B cell (primary cell): ENCODE data around the gene GPC4.

Source experiments
- EZH2 ChIP-seq: IDR thresholded peaks from 2 replicates; pipeline ENCODE4 v1.6.1; 2012; ENCODE audit warnings: borderline replicate concordance, low read depth, mild to moderate bottlenecking, moderate library complexity, low read length; ENCODE audit not compliant: insufficient read depth, poor library complexity, severe bottlenecking
- TF ChIP-seq, protein P1 (sequence below): fragments of 200-600 bp; IDR thresholded peaks from one replicate; pipeline ENCODE4 v1.8.0; 2022; ENCODE audit warnings: antibody characterized with exemption, mild to moderate bottlenecking

DNA sequence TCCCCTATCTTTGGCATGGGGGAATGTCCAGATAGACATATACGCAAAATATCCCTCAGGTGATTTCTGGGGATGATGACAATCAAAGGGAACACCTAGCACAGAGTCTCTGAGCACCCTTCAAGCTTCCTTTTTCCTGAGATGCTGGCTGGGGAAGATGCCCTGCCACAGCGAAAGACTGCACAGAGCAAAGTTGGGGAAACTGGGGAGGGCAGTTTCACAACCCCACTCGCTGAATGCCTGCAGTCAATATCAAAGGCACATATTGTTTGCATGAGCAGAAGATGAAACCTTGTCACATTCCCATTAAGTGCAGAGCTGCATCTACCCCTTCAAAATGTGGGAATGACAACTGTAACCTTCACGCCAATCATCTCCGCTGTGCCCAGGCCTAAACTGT, 2.6 kb downstream of the GPC4 start:
- TF ChIP-seq, protein P1, sequence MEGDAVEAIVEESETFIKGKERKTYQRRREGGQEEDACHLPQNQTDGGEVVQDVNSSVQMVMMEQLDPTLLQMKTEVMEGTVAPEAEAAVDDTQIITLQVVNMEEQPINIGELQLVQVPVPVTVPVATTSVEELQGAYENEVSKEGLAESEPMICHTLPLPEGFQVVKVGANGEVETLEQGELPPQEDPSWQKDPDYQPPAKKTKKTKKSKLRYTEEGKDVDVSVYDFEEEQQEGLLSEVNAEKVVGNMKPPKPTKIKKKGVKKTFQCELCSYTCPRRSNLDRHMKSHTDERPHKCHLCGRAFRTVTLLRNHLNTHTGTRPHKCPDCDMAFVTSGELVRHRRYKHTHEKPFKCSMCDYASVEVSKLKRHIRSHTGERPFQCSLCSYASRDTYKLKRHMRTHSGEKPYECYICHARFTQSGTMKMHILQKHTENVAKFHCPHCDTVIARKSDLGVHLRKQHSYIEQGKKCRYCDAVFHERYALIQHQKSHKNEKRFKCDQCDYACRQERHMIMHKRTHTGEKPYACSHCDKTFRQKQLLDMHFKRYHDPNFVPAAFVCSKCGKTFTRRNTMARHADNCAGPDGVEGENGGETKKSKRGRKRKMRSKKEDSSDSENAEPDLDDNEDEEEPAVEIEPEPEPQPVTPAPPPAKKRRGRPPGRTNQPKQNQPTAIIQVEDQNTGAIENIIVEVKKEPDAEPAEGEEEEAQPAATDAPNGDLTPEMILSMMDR = no peak
- no peak for TF ChIP-seq EZH2
